Aorta (tissue), 5 donors: ENCODE measurements around the gene GSKIP. TPM values are rescaled to one million over a fixed set of nuclear protein-coding genes. Genes with fewer than 3 reads are reported as not detected.
A peak's percentile ranks its signal among the peaks of the same experiment; 100 is the strongest.

Source experiments
- ATAC-seq: fragments of 200-7000 bp; cut with Tn5 transposase; one replicate; pipeline ENCODE4 v1.9.1; 2022; ENCODE audit warnings: moderate library complexity; ENCODE audit not compliant: low FRiP score
- DNase-seq, 2 donors: peaks; one replicate each; pipeline ENCODE4 v3.0.0-alpha.2; 2020
- H3K27ac ChIP-seq, 2 donors: one replicate each; pipeline ENCODE4 v1.5.1; 2013; ENCODE audit warnings: low read length in 2 of 2, mild to moderate bottlenecking in 2 of 2, moderate library complexity in 2 of 2, control low read depth in 1 of 2, inconsistent platforms in 1 of 2, low read depth in 1 of 2
- H3K27me3 ChIP-seq, 2 donors: one replicate each; pipeline ENCODE4 v1.6.1; 2013; ENCODE audit warnings: control low read depth in 1 of 2, low read length in 1 of 2, mild to moderate bottlenecking in 1 of 2, moderate library complexity in 1 of 2; ENCODE audit not compliant: insufficient read depth in 2 of 2, control insufficient read depth in 1 of 2
- H3K36me3 ChIP-seq, 2 donors: one replicate each; pipeline ENCODE4 v1.6.1; 2013; ENCODE audit warnings: control low read depth in 1 of 2, low read length in 1 of 2, mild to moderate bottlenecking in 1 of 2; ENCODE audit not compliant: insufficient read depth in 2 of 2, control insufficient read depth in 1 of 2
- H3K4me1 ChIP-seq, 2 donors: one replicate each; pipeline ENCODE4 v1.6.1; 2013; ENCODE audit warnings: low read length in 2 of 2, control low read depth in 1 of 2, mild to moderate bottlenecking in 1 of 2, moderate library complexity in 1 of 2; ENCODE audit not compliant: insufficient read depth in 2 of 2, control insufficient read depth in 1 of 2
- H3K4me3 ChIP-seq, 2 donors: one replicate each; pipeline ENCODE4 v1.5.1; 2013; ENCODE audit warnings: low read length in 2 of 2, control low read depth in 1 of 2, mild to moderate bottlenecking in 1 of 2
- H3K9me3 ChIP-seq: one replicate; pipeline ENCODE4 v1.6.1; 2013; ENCODE audit warnings: mild to moderate bottlenecking, low read length; ENCODE audit not compliant: control insufficient read depth
- WGBS, 2 donors: extraction: QIAGEN DNeasy Blood & Tissue Kit; methylation state at CpG; one replicate each; pipeline ENCODE4 v1.1.7; 2013; 5-methylcytosine and 5-hydroxymethylcytosine counted together
- intact Hi-C, 2 donors: fragments of 100-400 bp; cut with DNase I; formaldehyde crosslinking; loops; one replicate each; pipeline versions ENCODE4 v1.14.2 to v1.15.0; 2022
- polyA plus RNA-seq, 2 donors: library from polyadenylated mRNA; stranded (reverse); fragments of 200-250 nt; gene quantifications; one replicate each; pipeline ENCODE4 v1.2.3, GENCODE V29; 2013
- total RNA-seq, 2 donors: library from RNA; stranded (reverse); fragmentation: NEBNext Ultra II Directional; extraction: Animal tissue kit (Norgen Biotek cat#: 25700); gene quantifications; one replicate each; pipeline ENCODE4 v1.2.1, GENCODE V29; 2021
- donor health status: healthy with polysubstance abuse.
- donor health status: Bipolar disorder and iron deficiency.
- donor health status: DM: no; HTN: no; CAD: no.
- donor health status: DM: no; HTN: no; CAD: no.
- donor health status: DM: yes; HTN: yes; CAD: no.

GSKIP gene
- total and polyA plus RNA-seq, 4 donors: 11.2 to 43.1 (median 15.5) TPM

DNA sequence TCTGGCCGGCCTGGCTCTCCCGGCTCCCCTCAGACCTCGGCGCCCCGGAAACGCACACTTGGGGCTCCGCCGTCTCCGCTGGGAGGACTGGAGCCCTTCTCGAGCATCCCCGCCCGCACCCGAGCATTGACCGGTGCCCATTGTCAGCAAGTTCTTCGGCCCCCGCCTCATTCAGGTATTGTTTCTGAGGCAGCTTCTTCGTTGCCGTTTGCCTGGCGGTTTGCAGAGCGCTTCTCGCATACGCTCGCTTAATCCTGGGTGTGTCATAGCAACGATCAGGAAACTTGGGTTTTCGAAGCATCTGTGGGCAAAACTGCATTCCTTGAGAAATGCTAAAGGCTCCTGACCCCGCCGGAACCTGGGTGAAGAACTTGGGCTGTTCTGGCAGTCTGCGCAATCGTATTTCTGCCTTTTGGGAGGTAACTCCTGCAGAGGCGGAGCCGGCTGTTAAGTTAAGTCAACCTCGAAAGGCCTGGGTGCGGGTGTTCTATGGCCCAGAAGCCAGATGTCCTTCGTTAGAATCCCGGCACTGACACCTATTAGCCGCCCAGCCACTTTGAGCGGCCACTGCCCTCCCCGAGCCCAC lies 518 bp downstream of the GSKIP start:
- DNase-seq (peak; percentile 63 to 81), ATAC-seq (no peak)
- H3K36me3 ChIP-seq: no peaks in the 10 kb centered on the region
- H3K4me1 ChIP-seq: peaks cover 0 to 3% of the 10 kb centered on the region in 2 donors
- H3K27ac ChIP-seq: no peak overlapping the region
- H3K27me3 ChIP-seq: no peaks in the 10 kb centered on the region
- intact Hi-C loops: loop anchor here in 1 of 2 donors (1.0 kb wide), 1 partner anchor 27 kb away; no protein-coding TSS in a partner anchor
- H3K9me3 ChIP-seq: no peaks in the 10 kb centered on the region
- peak overlapping the region; percentile 82 to 88 for H3K4me3 ChIP-seq
- WGBS, 2 donors: 0% methylated on average over 36 to 38 of the region's 38 CpGs

DNA sequence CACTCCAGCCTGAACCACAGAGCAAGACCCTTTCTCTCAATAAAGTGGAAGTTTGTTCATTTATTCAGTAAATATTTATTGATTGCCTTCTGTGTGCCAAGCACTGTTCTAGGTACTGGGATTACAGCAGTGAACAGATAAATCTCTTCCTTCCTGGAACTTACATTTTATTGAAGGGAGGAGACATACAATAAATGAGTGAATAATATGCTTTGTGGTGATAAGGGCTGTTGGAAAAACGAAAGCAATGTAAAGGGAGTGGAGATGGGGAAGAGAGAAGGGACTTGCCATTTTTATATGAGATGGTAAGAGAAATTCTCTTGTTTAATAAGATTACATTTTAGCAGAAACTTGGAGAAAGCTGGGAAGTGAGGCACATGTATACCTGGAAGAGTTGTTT lies 1.6 kb downstream of the GSKIP start:
- Histone ChIP-seq H3K4me1 (peaks cover 0 to 3% of the 10 kb centered on the region in 2 donors), H3K4me3 (no peak overlapping the region), H3K9me3 (no peaks in the 10 kb centered on the region), H3K27me3 (no peaks in the 10 kb centered on the region), H3K36me3 (no peaks in the 10 kb centered on the region), H3K27ac (no peak overlapping the region)
- ATAC-seq: no peak
- 78 to 80% methylated on average over 1 of the region's 1 CpG for WGBS, 2 donors
- intact Hi-C loops: no loop called here
- DNase-seq: no peak

DNA sequence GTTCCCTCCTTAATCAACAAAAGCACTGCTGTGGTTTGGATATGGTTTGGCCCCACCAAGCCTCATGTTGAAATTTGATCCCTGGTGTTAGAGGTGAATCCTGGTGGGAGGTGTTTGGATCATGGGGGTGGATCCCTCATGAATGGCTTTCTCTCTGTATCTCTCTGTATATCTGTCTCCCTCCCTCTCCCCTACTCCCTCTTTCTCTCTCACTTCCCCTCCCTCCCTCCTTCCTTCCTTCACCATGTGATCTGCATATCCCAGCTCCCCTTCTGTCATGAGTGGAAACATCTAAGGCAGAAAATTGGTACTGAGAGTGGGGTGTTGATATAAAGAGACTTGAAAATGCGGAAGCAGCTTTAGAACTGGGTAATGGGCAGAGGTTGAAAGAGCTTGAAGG lies 5.2 kb downstream of the GSKIP start:
- Histone ChIP-seq H3K36me3 (no peaks in the 10 kb centered on the region), H3K4me1 (no peaks in the 10 kb centered on the region), H3K27ac (no peak overlapping the region), H3K4me3 (no peak overlapping the region), H3K27me3 (no peaks in the 10 kb centered on the region), H3K9me3 (no peaks in the 10 kb centered on the region)
- WGBS, 2 donors: 98 to 100% methylated on average over 1 of the region's 1 CpG
- DNase-seq: no peak
- intact Hi-C loops: no loop called here
- no peak for ATAC-seq

DNA sequence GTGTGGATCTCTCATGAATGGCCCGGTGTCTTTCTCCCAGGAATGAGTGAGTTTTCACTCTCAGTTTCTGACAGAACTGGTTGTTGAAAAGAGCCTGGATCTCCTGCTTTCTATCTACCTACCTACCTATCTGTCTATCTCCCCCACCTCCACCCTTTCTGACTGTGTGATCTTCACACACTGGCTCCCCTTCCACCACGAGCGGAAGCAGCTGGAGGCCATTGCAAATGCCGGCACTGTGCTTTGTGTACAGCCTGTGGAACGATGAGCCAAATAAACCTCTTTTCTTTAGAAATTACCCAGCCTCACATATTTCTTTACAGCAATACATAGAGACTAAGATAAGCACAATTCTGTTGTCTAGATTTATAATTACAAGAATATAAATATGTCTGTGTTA lies 7.2 kb downstream of the GSKIP start:
- WGBS, 2 donors: 93 to 94% methylated on average over 5 of the region's 5 CpGs
- ATAC-seq: no peak

DNA sequence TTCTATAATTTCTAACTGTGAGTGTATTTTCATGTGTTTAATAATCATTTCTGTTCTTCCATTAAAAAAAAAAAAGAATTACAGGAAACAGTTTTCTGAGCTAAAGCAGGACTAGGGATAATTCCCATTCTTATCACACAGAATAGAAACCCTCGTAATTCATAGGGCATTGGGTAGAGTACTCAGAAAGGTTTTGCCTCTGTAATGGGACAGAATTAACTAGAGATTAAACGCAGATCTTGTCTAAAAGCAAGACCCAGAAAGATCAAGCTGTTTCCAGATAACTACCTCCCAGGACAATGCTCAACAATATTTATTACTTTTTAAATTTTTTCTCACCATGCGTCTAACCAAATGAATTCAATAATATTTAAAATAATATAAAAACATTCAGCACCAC lies 10.2 kb downstream of the GSKIP start:
- 66 to 84% methylated on average over 3 of the region's 3 CpGs for WGBS, 2 donors
- DNase-seq (no peak), ATAC-seq (no peak)
- no peak overlapping the region for H3K27ac ChIP-seq
- H3K36me3 ChIP-seq: no peaks in the 10 kb centered on the region
- no peak overlapping the region for H3K4me3 ChIP-seq
- intact Hi-C loops: no loop called here
- H3K9me3 ChIP-seq: no peaks in the 10 kb centered on the region
- no peaks in the 10 kb centered on the region for H3K27me3 ChIP-seq
- H3K4me1 ChIP-seq: no peaks in the 10 kb centered on the region

More for the DNA sequence above, 7.2 kb downstream of the GSKIP start:
- Histone ChIP-seq H3K27ac (no peak overlapping the region), H3K9me3 (no peaks in the 10 kb centered on the region), H3K4me3 (no peak overlapping the region), H3K36me3 (no peaks in the 10 kb centered on the region), H3K4me1 (no peaks in the 10 kb centered on the region), H3K27me3 (no peaks in the 10 kb centered on the region)
- no peak for DNase-seq
- intact Hi-C loops: no loop called here

DNA sequence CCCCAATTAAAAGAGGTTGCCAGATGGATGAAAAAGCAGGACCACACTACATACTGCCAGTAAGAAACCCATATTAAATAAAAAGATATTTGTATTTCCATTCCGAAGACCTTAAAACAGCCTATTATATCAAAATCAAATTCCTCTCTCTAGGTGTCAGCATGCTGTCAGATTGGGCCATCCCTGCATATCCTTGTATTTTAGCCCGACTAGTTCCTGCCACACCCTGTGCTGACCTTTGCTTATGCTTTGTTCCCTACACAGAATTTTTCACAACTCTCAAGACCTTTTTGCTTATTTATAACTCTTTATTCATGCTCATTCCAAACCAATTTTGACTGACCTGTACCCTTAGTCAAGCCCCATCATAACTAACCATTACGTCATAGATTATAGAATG lies 12.8 kb downstream of the GSKIP start:
- WGBS, 2 donors: 91 to 97% methylated on average over 3 of the region's 3 CpGs
- DNase-seq: no peak
- no peaks in the 10 kb centered on the region for H3K9me3 ChIP-seq
- no peak for ATAC-seq
- no peak overlapping the region for H3K4me3 ChIP-seq
- intact Hi-C loops: no loop called here
- H3K4me1 ChIP-seq: no peaks in the 10 kb centered on the region
- no peak overlapping the region for H3K27ac ChIP-seq
- H3K27me3 ChIP-seq: no peaks in the 10 kb centered on the region
- no peaks in the 10 kb centered on the region for H3K36me3 ChIP-seq

DNA sequence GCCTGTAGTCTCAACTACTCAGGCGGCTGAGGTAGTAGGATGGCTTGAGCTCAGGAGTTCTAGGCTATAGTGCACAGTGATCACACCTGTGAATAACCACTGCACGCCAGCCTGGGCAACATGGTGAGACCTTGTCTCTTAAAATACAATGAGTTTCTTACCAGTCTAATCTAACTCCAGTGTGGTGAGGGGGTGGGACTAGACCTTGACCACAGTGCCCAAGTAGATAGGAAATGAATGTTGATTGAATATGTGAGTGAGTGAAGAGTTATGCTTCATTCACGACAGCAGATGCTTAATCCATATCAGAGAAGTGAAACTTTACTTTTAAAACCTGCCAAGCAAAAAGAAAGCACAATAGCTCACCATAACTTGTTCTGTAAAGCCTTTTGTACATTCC lies 17.4 kb downstream of the GSKIP start:
- WGBS, 2 donors: 94 to 97% methylated on average over 3 of the region's 3 CpGs
- DNase-seq: no peak
- intact Hi-C loops: no loop called here

DNA sequence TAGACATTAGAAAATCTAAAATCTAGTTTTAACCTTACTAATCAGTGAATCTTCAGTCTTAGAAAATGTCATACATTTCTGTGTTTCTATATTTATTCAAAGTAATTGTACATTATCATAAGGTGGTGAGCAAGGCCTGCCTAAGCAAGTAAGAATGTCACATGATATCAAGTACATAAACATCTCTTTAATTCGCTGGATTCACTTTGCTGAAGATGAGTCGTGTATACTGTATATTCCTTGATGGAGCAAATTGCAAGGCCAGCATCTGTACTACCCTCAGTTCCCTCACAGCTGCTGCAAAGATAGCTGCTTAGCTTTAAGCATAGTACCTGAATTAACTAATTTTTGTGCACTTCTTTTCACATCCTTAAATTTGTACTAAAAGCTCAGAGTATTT lies 20.1 kb downstream of the GSKIP start:
- H3K4me1 ChIP-seq: no peaks in the 10 kb centered on the region
- WGBS, 2 donors: 89 to 90% methylated on average over 2 of the region's 2 CpGs

More for the DNA sequence above, 17.4 kb downstream of the GSKIP start:
- no peaks in the 10 kb centered on the region for H3K27me3 ChIP-seq
- no peak for ATAC-seq
- H3K4me3 ChIP-seq: no peak overlapping the region
- H3K9me3 ChIP-seq: no peaks in the 10 kb centered on the region
- H3K36me3 ChIP-seq: peaks cover 0 to 5% of the 10 kb centered on the region in 2 donors
- H3K4me1 ChIP-seq: no peaks in the 10 kb centered on the region
- no peak overlapping the region for H3K27ac ChIP-seq

DNA sequence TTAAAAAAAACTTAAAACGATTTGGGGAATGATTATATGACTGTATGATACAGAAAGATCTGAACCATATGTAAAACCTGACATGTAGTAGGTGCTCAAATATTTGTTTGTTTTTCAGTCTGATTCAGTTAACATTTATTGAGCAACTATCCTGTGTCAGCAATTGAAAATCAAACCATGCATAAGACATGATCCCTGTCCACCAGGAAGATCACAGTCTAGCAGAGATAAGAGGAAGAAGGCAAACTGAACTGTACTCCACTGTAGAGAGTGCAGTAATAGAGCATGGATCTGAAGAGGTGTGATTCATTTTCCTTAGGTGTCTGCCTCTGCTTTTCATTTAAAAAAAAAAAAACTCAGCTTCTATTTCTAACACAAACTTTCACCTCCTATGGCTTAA lies 20.7 kb downstream of the GSKIP start:
- 67 to 72% methylated on average over 1 of the region's 1 CpG for WGBS, 2 donors
- Histone ChIP-seq H3K4me1 (no peaks in the 10 kb centered on the region), H3K4me3 (no peak overlapping the region), H3K36me3 (peaks cover 0 to 8% of the 10 kb centered on the region in 2 donors), H3K9me3 (no peaks in the 10 kb centered on the region), H3K27ac (no peak overlapping the region), H3K27me3 (no peaks in the 10 kb centered on the region)
- no peak for ATAC-seq
- intact Hi-C loops: no loop called here
- DNase-seq: no peak

More for the DNA sequence above, 20.1 kb downstream of the GSKIP start:
- Histone ChIP-seq H3K27me3 (no peaks in the 10 kb centered on the region), H3K27ac (no peak overlapping the region), H3K4me3 (no peak overlapping the region), H3K9me3 (no peaks in the 10 kb centered on the region), H3K36me3 (peaks cover 0 to 8% of the 10 kb centered on the region in 2 donors)
- ATAC-seq (no peak), DNase-seq (no peak)
- intact Hi-C loops: no loop called here
